ENCODE measurements around the gene MAP4K3. TPM values are rescaled to one million over a fixed set of nuclear protein-coding genes. Genes with fewer than 3 reads are reported as not detected.

The MAP4K3 gene
- total RNA-seq, 1 donor from 2014 or later, result 18.3 TPM

DNA sequence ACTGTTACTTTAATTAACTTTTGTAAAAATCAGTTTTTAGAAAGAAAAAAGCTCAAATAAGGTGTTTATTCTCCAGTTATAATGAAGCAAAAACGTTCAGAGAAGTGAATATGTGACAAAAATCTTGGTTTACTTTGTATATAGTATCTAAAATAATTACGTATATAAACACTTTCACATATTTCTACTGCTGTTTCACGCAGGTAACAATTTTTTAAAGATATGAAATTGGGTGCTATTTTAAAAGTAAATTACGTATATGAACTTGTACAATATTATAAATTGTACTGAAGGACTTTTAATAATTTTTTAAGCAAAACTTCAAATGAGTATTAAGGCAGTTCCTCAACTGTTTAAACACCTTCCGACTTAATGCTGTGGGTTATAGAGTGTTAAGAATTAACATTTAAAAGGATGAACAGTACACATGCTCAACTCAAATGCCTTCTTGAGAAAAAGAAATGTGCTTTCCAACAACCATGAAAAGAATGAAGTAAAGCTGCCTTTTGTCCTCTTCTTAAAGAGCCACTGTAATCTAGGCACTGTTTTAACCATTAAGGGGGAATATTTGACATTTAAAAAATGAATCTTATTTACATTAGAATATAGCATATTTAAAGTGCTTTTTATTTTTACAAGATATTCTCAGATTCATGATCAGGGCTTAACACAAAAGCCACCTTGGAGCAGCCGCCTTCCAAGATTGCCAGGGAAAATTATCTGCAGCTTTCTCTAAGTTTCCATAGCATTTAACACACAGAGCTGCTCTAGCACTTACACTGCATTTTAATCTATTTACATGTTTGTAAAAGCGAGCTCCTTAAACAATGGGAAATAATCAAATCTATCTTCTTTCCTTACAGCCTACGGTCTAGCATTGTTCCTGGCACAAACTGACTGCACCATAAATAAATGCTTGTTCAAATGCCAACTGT is 136.8 kb downstream of the MAP4K3 start:
- H3K4me3 ChIP-seq (ENCODE audit: low read depth, low read length), result no peak overlapping the region
- TF ChIP-seq CTCF (conservative IDR thresholded peaks at IDR 0.05; ENCODE audit: low read depth, low read length), result no peak
- DNase-seq (ENCODE audit: low read depth), result no peak

GRCh38 chr2:39290433-39290832 is 146.7 kb downstream of the MAP4K3 start:
- no peak overlapping the region for H3K4me3 ChIP-seq (ENCODE audit: low read depth, low read length)
- TF ChIP-seq CTCF (conservative IDR thresholded peaks at IDR 0.05; ENCODE audit: low read depth, low read length), result no peak
- DNase-seq (ENCODE audit: low read depth), result no peak

GRCh38 chr2:39289609-39290008 is 147.5 kb downstream of the MAP4K3 start:
- DNase-seq (ENCODE audit: low read depth), result no peak
- TF ChIP-seq CTCF (conservative IDR thresholded peaks at IDR 0.05; ENCODE audit: low read depth, low read length), result no peak
- H3K4me3 ChIP-seq (ENCODE audit: low read depth, low read length), result no peak overlapping the region

GRCh38 chr2:39283561-39283960 is 153.5 kb downstream of the MAP4K3 start:
- DNase-seq (ENCODE audit: low read depth), result no peak
- no peak for TF ChIP-seq CTCF (conservative IDR thresholded peaks at IDR 0.05; ENCODE audit: low read depth, low read length)
- H3K4me3 ChIP-seq (ENCODE audit: low read depth, low read length), result no peak overlapping the region

GRCh38 chr2:39281391-39281790 is 155.7 kb downstream of the MAP4K3 start:
- H3K4me3 ChIP-seq (ENCODE audit: low read depth, low read length), result no peak overlapping the region
- no peak for TF ChIP-seq CTCF (conservative IDR thresholded peaks at IDR 0.05; ENCODE audit: low read depth, low read length)
- no peak for DNase-seq (ENCODE audit: low read depth)

GRCh38 chr2:39275016-39275415 is 162.1 kb downstream of the MAP4K3 start:
- no peak for TF ChIP-seq CTCF (conservative IDR thresholded peaks at IDR 0.05; ENCODE audit: low read depth, low read length)
- H3K4me3 ChIP-seq (ENCODE audit: low read depth, low read length), result no peak overlapping the region
- DNase-seq (ENCODE audit: low read depth), result no peak

DNA sequence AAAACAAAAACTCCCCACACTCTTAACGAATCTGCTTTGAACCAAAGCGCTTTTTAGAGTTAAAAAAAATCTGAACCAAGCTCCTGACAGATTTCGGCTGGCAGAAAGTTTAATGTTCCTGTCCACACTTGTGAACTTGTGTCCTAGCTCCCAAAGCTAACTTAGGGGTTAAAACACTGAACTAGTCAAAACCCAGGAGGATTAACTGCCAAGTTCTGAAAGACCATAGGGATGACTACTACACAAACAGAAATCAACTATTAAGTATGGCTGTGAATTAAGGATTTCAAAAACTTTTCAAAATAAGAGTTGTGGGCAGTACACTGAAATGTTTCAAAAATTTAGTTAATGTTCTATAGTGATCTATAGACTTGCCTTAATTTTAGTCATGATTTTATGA is 167.1 kb downstream of the MAP4K3 start:
- TF ChIP-seq CTCF (conservative IDR thresholded peaks at IDR 0.05; ENCODE audit: low read depth, low read length), result no peak
- no peak overlapping the region for H3K4me3 ChIP-seq (ENCODE audit: low read depth, low read length)
- DNase-seq (ENCODE audit: low read depth), result no peak
